Testis (tissue), 3 donors: Measurements from ENCODE around the gene PSMB9. TPM values are rescaled to one million over a fixed set of nuclear protein-coding genes. Genes with fewer than 3 reads are reported as not detected.
"Not testable (repeated sequence)": the region's sequence is repeated elsewhere in the genome, so short reads cannot be mapped to it uniquely, and the experiment has no call there.

Source experiments
- DNase-seq: peaks from one replicate; pipeline ENCODE4 v3.0.0-alpha.2; 2019
- H3K27ac ChIP-seq, 2 donors: fragments of 200-600 bp; sonication (generic); one replicate each; pipeline ENCODE4 v1.5.1; 2019
- H3K27me3 ChIP-seq: fragments of 200-600 bp; sonication (generic); one replicate; pipeline ENCODE4 v1.5.1; 2019
- H3K36me3 ChIP-seq: fragments of 200-600 bp; sonication (generic); one replicate; pipeline ENCODE4 v1.5.1; 2017; ENCODE audit warnings: low read depth; ENCODE audit errors: missing control alignments
- H3K4me1 ChIP-seq: fragments of 200-600 bp; sonication (generic); one replicate; pipeline ENCODE4 v1.5.1; 2019
- H3K4me3 ChIP-seq, 2 donors: fragments of 200-600 bp; sonication (generic); one replicate each; pipeline ENCODE4 v1.5.1; 2017 to 2019
- H3K9me3 ChIP-seq: fragments of 200-600 bp; sonication (generic); one replicate; pipeline ENCODE4 v1.5.1; 2017
- CTCF ChIP-seq, 3 experiments: fragments of 450-650 bp in 2 of 3; fragments of 200-600 bp in 1 of 3; sonication (generic) in 1 of 3; IDR thresholded peaks; one replicate each; pipeline ENCODE4 v1.5.1; 2016 to 2019; ENCODE audit warnings: antibody characterized with exemption in 3 of 3, mild to moderate bottlenecking in 2 of 3, moderate library complexity in 1 of 3
- POLR2A ChIP-seq: fragments of 450-650 bp; IDR thresholded peaks from one replicate; pipeline ENCODE4 v1.6.1; 2017; ENCODE audit warnings: antibody characterized with exemption, mild to moderate bottlenecking, moderate library complexity
- WGBS, 2 donors: methylation state at CpG; one replicate each; pipeline ENCODE4 v1.1.5; 2018; 5-methylcytosine and 5-hydroxymethylcytosine counted together
- intact Hi-C: fragments of 100-400 bp; cut with DNase I; formaldehyde crosslinking; loops from one replicate; pipeline ENCODE4 v1.15.1; 2023; ENCODE audit warnings: low total_unique reads
- polyA plus RNA-seq: library from polyadenylated mRNA; stranded (reverse); fragments of 350-450 nt; fragmentation: Illumina TruSeq; extraction: RNeasy Lipid Tissue Mini Kit (QIAGEN cat#74804); gene quantifications from one replicate; pipeline ENCODE4 v1.2.3, GENCODE V29; 2014; ENCODE audit warnings: low read depth, low replicate concordance; ENCODE audit not compliant: insufficient read depth
- total RNA-seq, 2 donors: library from RNA; depleted of rRNA; stranded (reverse); fragments of >200 nt; gene quantifications; one replicate each; pipeline ENCODE4 v1.2.3, GENCODE V29; 2016

The PSMB9 gene
- total and polyA plus RNA-seq, 3 donors from 2014 or later = 6.2 to 29.7 (median 7.9) TPM

- Histone ChIP-seq H3K27me3 (no peaks in the 10 kb centered on the region), H3K9me3 (no peaks in the 10 kb centered on the region), H3K4me3 (peak overlapping the region; percentile 13 to 30), H3K36me3 (no peaks in the 10 kb centered on the region), H3K27ac (no peak overlapping the region), H3K4me1 (no peaks in the 10 kb centered on the region)
- 28 to 54% methylated on average over 30 to 35 of the region's 35 CpGs for WGBS, 2 donors
- TF ChIP-seq POLR2A (no peak), CTCF (IDR thresholded peaks at IDR 0.05) (no peak)
- intact Hi-C loops = loop anchor here (10.0 kb wide), 1 partner anchor 105 kb away; no protein-coding TSS in a partner anchor
- peak; percentile 33 for DNase-seq
These were observed 25.7 kb downstream of the PSMB9 start for GRCh38 chr6:32879691-32880090.

GRCh38 chr6:32880962-32881361 lies 27.0 kb downstream of the PSMB9 start:
- H3K4me3 ChIP-seq, H3K36me3 ChIP-seq, DNase-seq, H3K27ac ChIP-seq, H3K27me3 ChIP-seq, H3K9me3 ChIP-seq, H3K4me1 ChIP-seq: not testable (repeated sequence)
- WGBS, 2 donors = 83 to 92% methylated on average over 3 of the region's 3 CpGs
- intact Hi-C loops = loop anchor here (10.0 kb wide), 1 partner anchor 104 kb away; no protein-coding TSS in a partner anchor

- no peak for DNase-seq
- TF ChIP-seq POLR2A = no peak
- Histone ChIP-seq H3K27ac (no peak overlapping the region), H3K4me1 (peaks cover 9% of the 10 kb centered on the region), H3K9me3 (no peaks in the 10 kb centered on the region), H3K27me3 (no peaks in the 10 kb centered on the region), H3K4me3 (no peak overlapping the region), H3K36me3 (no peaks in the 10 kb centered on the region)
- intact Hi-C loops = loop anchor here (10.0 kb wide), 1 partner anchor 102 kb away; no protein-coding TSS in a partner anchor
- 55 to 78% methylated on average over 1 of the region's 1 CpG for WGBS, 2 donors
These were observed 28.9 kb downstream of the PSMB9 start for GRCh38 chr6:32882879-32883250.

GRCh38 chr6:32883789-32884188 lies 29.8 kb downstream of the PSMB9 start:
- whole genome bisulfite sequencing, 2 donors = 53 to 59% methylated on average over 5 of the region's 5 CpGs
- Histone ChIP-seq H3K27me3 (no peaks in the 10 kb centered on the region), H3K27ac (no peak overlapping the region), H3K9me3 (no peaks in the 10 kb centered on the region), H3K36me3 (no peaks in the 10 kb centered on the region), H3K4me3 (no peak overlapping the region), H3K4me1 (peaks cover 9% of the 10 kb centered on the region)
- DNase-seq = no peak
- intact Hi-C loops = loop anchor here (10.0 kb wide), 1 partner anchor 101 kb away; no protein-coding TSS in a partner anchor
- TF ChIP-seq POLR2A = no peak
- no peak for TF ChIP-seq CTCF (IDR thresholded peaks at IDR 0.05)

GRCh38 chr6:32885698-32886286 lies 31.8 kb downstream of the PSMB9 start:
- no peaks in the 10 kb centered on the region for H3K27me3 ChIP-seq
- no peak overlapping the region for H3K27ac ChIP-seq
- DNase-seq = no peak
- intact Hi-C loops = loop anchor here (10.0 kb wide), 1 partner anchor 99 kb away; no protein-coding TSS in a partner anchor
- no peak overlapping the region for H3K4me3 ChIP-seq
- H3K9me3 ChIP-seq = no peaks in the 10 kb centered on the region
- no peaks in the 10 kb centered on the region for H3K36me3 ChIP-seq
- peaks cover 9% of the 10 kb centered on the region for H3K4me1 ChIP-seq
- TF ChIP-seq CTCF (IDR thresholded peaks at IDR 0.05) (peak; percentile 54 to 82 (median 60)), POLR2A (no peak)
- 47 to 62% methylated on average over 4 of the region's 4 CpGs for WGBS, 2 donors
